GM12875 (cell line): Measurements from ENCODE around the gene UPK1A.
"Not testable (repeated sequence)": the region's sequence is repeated elsewhere in the genome, so short reads cannot be mapped to it uniquely, and the experiment has no call there.

Source experiments
- H3K4me3 ChIP-seq: one replicate; pipeline ENCODE4 v1.5.1; 2011; ENCODE audit warnings: low read depth, low read length, control low read depth
- CTCF ChIP-seq: IDR thresholded peaks from 2 replicates; pipeline ENCODE4 v1.5.1; 2011; ENCODE audit warnings: low read depth, mild to moderate bottlenecking, control low read depth, inconsistent platforms, low read length, moderate library complexity, borderline replicate concordance; ENCODE audit not compliant: insufficient read depth

The UPK1A gene

GRCh38 chr19:35675589-35676140, 9.3 kb downstream of the UPK1A start:
- H3K4me3 ChIP-seq = no peak overlapping the region
- no peak for TF ChIP-seq CTCF

- no peak for TF ChIP-seq CTCF
- no peak overlapping the region for H3K4me3 ChIP-seq
These were observed 23.5 kb downstream of the UPK1A start for GRCh38 chr19:35689836-35690235.

- not testable (repeated sequence) for H3K4me3 ChIP-seq
These were observed 24.8 kb downstream of the UPK1A start for GRCh38 chr19:35691106-35691505.

- H3K4me3 ChIP-seq = no peak overlapping the region
- no peak for TF ChIP-seq CTCF
These were observed 25.7 kb downstream of the UPK1A start for GRCh38 chr19:35692010-35692409.

- no peak for TF ChIP-seq CTCF
These were observed 27.1 kb downstream of the UPK1A start for GRCh38 chr19:35693422-35693821.

GRCh38 chr19:35693835-35694599, 27.7 kb downstream of the UPK1A start:
- peak; percentile 98 for TF ChIP-seq CTCF
- no peak overlapping the region for H3K4me3 ChIP-seq

More at GRCh38 chr19:35693422-35693821, 27.1 kb downstream of the UPK1A start:
- H3K4me3 ChIP-seq = no peak overlapping the region

- TF ChIP-seq CTCF = no peak
- no peak overlapping the region for H3K4me3 ChIP-seq
These were observed 29.6 kb downstream of the UPK1A start for GRCh38 chr19:35695895-35696422.
